Mesenchymal stem cell (in vitro differentiated cells and primary cell): ENCODE data around the gene EFHC1.

Experiments used
- DNase-seq: peaks from one replicate; pipeline ENCODE4 v3.0.0-alpha.2; 2013
- H2AFZ ChIP-seq: one replicate; pipeline ENCODE4 v1.6.1; 2013; ENCODE audit warnings: low read depth, mild to moderate bottlenecking, control low read depth, inconsistent platforms, low read length, moderate library complexity
- H2AK5ac ChIP-seq: 2 replicates; pipeline ENCODE4 v1.6.1; 2013; ENCODE audit warnings: low read length, moderate library complexity, mild to moderate bottlenecking, inconsistent platforms; ENCODE audit not compliant: severe bottlenecking
- H2BK120ac ChIP-seq: one replicate; pipeline ENCODE4 v1.6.1; 2013; ENCODE audit warnings: low read depth, mild to moderate bottlenecking, inconsistent platforms, low read length, moderate library complexity
- H2BK12ac ChIP-seq, 2 experiments: one replicate each; pipeline ENCODE4 v1.6.1; 2013; ENCODE audit warnings: inconsistent platforms in 2 of 2, low read length in 2 of 2, mild to moderate bottlenecking in 2 of 2, moderate library complexity in 2 of 2, control low read depth in 1 of 2
- H2BK15ac ChIP-seq: one replicate; pipeline ENCODE4 v1.6.1; 2013; ENCODE audit warnings: mild to moderate bottlenecking, low read depth, inconsistent platforms; ENCODE audit not compliant: poor library complexity, severe bottlenecking
- H2BK5ac ChIP-seq: 2 replicates; pipeline ENCODE4 v1.6.1; 2013; ENCODE audit warnings: low read depth, mild to moderate bottlenecking, low read length, control low read depth, inconsistent platforms; ENCODE audit not compliant: poor library complexity, severe bottlenecking
- H3K14ac ChIP-seq, 2 experiments: one replicate each; pipeline ENCODE4 v1.6.1; 2013; ENCODE audit warnings: inconsistent platforms in 2 of 2, low read length in 2 of 2, control low read depth in 1 of 2, mild to moderate bottlenecking in 1 of 2, moderate library complexity in 1 of 2
- H3K18ac ChIP-seq, 2 experiments: one replicate each; pipeline ENCODE4 v1.6.1; 2013; ENCODE audit warnings: inconsistent platforms in 2 of 2, low read length in 2 of 2, control low read depth in 1 of 2, low read depth in 1 of 2, mild to moderate bottlenecking in 1 of 2
- H3K23ac ChIP-seq, 2 experiments: one replicate each; pipeline ENCODE4 v1.6.1; 2013; ENCODE audit warnings: inconsistent platforms in 2 of 2, low read length in 2 of 2, mild to moderate bottlenecking in 2 of 2, moderate library complexity in 2 of 2, control low read depth in 1 of 2
- H3K27ac ChIP-seq: 2 replicates; pipeline ENCODE4 v1.5.1; 2013; ENCODE audit warnings: mild to moderate bottlenecking, moderate library complexity, low read length, control low read depth, inconsistent platforms; ENCODE audit not compliant: poor library complexity, severe bottlenecking
- H3K27me3 ChIP-seq, 2 experiments: 2 replicates each; pipeline versions ENCODE4 v1.6.1 to v1.7.0; 2013; ENCODE audit warnings: low read length in 2 of 2, mild to moderate bottlenecking in 2 of 2, moderate library complexity in 2 of 2, control low read depth in 1 of 2, inconsistent platforms in 1 of 2; ENCODE audit not compliant: control insufficient read depth in 1 of 2, insufficient read depth in 1 of 2
- H3K36me3 ChIP-seq, 2 experiments: 2 replicates each; pipeline versions ENCODE4 v1.6.1 to v1.7.0; 2013; ENCODE audit warnings: low read length in 2 of 2, control low read depth in 1 of 2, inconsistent platforms in 1 of 2, low read depth in 1 of 2, mild to moderate bottlenecking in 1 of 2; ENCODE audit not compliant: insufficient read depth in 2 of 2, control insufficient read depth in 1 of 2
- H3K4ac ChIP-seq, 2 experiments: one replicate each; pipeline ENCODE4 v1.6.1; 2013; ENCODE audit warnings: inconsistent platforms in 2 of 2, low read length in 2 of 2, mild to moderate bottlenecking in 2 of 2, moderate library complexity in 2 of 2, control low read depth in 1 of 2, low read depth in 1 of 2
- H3K4me1 ChIP-seq: 2 replicates; pipeline ENCODE4 v1.6.1; 2013; ENCODE audit warnings: low read depth, low read length, control low read depth; ENCODE audit not compliant: control insufficient read depth, insufficient read depth
- H3K4me2 ChIP-seq: 2 replicates; pipeline ENCODE4 v1.6.1; 2013; ENCODE audit warnings: low read length, mild to moderate bottlenecking, inconsistent platforms; ENCODE audit not compliant: poor library complexity, severe bottlenecking
- H3K4me3 ChIP-seq, 2 experiments: 2 replicates each; pipeline versions ENCODE4 v1.5.1 to v1.7.0; 2013; ENCODE audit warnings: low read length in 2 of 2, mild to moderate bottlenecking in 2 of 2, control low read depth in 1 of 2, low read depth in 1 of 2; ENCODE audit not compliant: insufficient read depth in 1 of 2
- H3K79me1 ChIP-seq: replicated peaks from 2 replicates; pipeline ENCODE4 v1.6.1; 2013; ENCODE audit warnings: mild to moderate bottlenecking, control low read depth, low read length, inconsistent platforms; ENCODE audit not compliant: poor library complexity, severe bottlenecking
- H3K9ac ChIP-seq: 2 replicates; pipeline ENCODE4 v1.7.0; 2013; ENCODE audit warnings: mild to moderate bottlenecking, low read length, moderate library complexity
- H3K9me3 ChIP-seq: 2 replicates; pipeline ENCODE4 v1.7.0; 2013; ENCODE audit warnings: mild to moderate bottlenecking, low read length; ENCODE audit not compliant: control insufficient read depth
- H4K8ac ChIP-seq: one replicate; pipeline ENCODE4 v1.6.1; 2013; ENCODE audit warnings: inconsistent platforms, mild to moderate bottlenecking, low read length, moderate library complexity
- H4K91ac ChIP-seq: one replicate; pipeline ENCODE4 v1.6.1; 2013; ENCODE audit warnings: mild to moderate bottlenecking, low read length, inconsistent platforms
- WGBS: methylation state at CpG from one replicate; pipeline ENCODE4 v1.1.7; 2013; ENCODE audit warnings: mixed read lengths; 5-methylcytosine and 5-hydroxymethylcytosine counted together

EFHC1 gene

DNA sequence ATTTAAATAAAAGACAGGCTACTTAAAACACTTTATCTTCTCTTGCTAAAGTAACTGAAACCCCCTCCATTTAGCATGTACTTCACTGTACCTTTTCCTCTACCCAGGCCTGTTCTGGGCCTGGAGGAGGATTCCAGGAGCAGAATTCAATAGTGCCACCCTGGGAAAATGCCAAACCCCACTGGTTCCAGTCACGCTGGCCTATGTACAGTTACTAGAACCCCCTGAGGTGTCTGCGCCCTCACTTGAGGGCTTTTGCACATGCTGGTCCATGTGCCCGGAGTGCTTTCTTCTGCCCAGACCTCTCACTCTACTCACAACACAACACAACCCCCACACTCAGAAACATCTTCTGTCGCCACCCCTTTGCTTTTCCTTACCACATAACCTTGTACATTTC lies 111.3 kb downstream of the EFHC1 start:
- no peak overlapping the region for H3K23ac ChIP-seq
- H3K36me3 ChIP-seq, result peaks cover 47 to 87% of the 10 kb centered on the region in 2 experiments
- over 99% methylated on average over 4 of the region's 4 CpGs for WGBS
- H3K4me1 ChIP-seq, result peaks cover 23% of the 10 kb centered on the region
- no peak overlapping the region for H3K14ac ChIP-seq
- no peak overlapping the region for H2BK120ac ChIP-seq
- peak overlapping the region; percentile 65 to 70 for H3K18ac ChIP-seq
- peak overlapping the region; percentile 66 for H4K8ac ChIP-seq
- peak overlapping the region in 1 of 2 experiments; percentile 53 for H3K4ac ChIP-seq
- no peak overlapping the region for H2AFZ ChIP-seq
- H2BK15ac ChIP-seq, result peak overlapping the region; percentile 78
- H3K9ac ChIP-seq, result no peak overlapping the region
- H4K91ac ChIP-seq, result peak overlapping the region; percentile 80
- no peak overlapping the region for H2BK5ac ChIP-seq
- no peak for DNase-seq
- H3K79me1 ChIP-seq, result peaks cover 22% of the 10 kb centered on the region
- H3K9me3 ChIP-seq, result no peaks in the 10 kb centered on the region
- peak overlapping the region; percentile 94 for H2AK5ac ChIP-seq
- no peak overlapping the region for H3K4me3 ChIP-seq
- peak overlapping the region in 1 of 2 experiments; percentile 18 for H2BK12ac ChIP-seq
- no peak overlapping the region for H3K4me2 ChIP-seq
- H3K27ac ChIP-seq, result peak overlapping the region; percentile 7
- no peaks in the 10 kb centered on the region for H3K27me3 ChIP-seq

DNA sequence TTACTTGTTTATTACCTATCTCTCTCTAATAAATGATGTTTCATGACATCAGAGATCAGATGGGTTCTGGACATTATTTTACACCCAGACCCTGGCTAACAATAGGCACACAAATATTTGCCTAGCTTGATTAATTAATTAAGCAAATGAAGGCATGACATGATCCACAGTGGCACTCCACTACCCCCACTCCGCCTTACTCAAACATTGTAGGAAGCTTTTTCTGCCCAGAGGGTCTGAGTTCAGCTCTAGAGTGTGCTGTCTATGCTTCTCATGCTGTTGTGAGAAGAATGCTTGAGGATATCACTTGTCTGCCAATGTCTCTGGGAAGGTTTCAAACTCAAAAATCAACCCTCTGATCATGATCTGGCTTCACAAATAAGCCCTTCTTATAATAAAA lies 111.7 kb downstream of the EFHC1 start:
- H3K23ac ChIP-seq, result no peak overlapping the region
- peak overlapping the region in 1 of 2 experiments; percentile 56 for H3K14ac ChIP-seq
- no peak overlapping the region for H3K4me3 ChIP-seq
- peak overlapping the region; percentile 92 for H2AK5ac ChIP-seq
- peak overlapping the region; percentile 27 for H3K27ac ChIP-seq
- no CpG with 5 or more reads among the region's 1 CpG for whole genome bisulfite sequencing
- H2BK12ac ChIP-seq, result peak overlapping the region in 1 of 2 experiments; percentile 48
- peaks cover 22% of the 10 kb centered on the region for H3K79me1 ChIP-seq
- H2BK120ac ChIP-seq, result no peak overlapping the region
- no peaks in the 10 kb centered on the region for H3K9me3 ChIP-seq
- no peak overlapping the region for H4K91ac ChIP-seq
- H3K4me2 ChIP-seq, result no peak overlapping the region
- H3K18ac ChIP-seq, result no peak overlapping the region
- H3K36me3 ChIP-seq, result peaks cover 51 to 87% of the 10 kb centered on the region in 2 experiments
- H3K4ac ChIP-seq, result peak overlapping the region; percentile 24 to 75
- peak overlapping the region; percentile 19 for H4K8ac ChIP-seq
- H3K27me3 ChIP-seq, result no peaks in the 10 kb centered on the region
- H2AFZ ChIP-seq, result no peak overlapping the region
- DNase-seq, result no peak
- H2BK5ac ChIP-seq, result no peak overlapping the region
- no peak overlapping the region for H3K9ac ChIP-seq
- H3K4me1 ChIP-seq, result peaks cover 26% of the 10 kb centered on the region
- no peak overlapping the region for H2BK15ac ChIP-seq

DNA sequence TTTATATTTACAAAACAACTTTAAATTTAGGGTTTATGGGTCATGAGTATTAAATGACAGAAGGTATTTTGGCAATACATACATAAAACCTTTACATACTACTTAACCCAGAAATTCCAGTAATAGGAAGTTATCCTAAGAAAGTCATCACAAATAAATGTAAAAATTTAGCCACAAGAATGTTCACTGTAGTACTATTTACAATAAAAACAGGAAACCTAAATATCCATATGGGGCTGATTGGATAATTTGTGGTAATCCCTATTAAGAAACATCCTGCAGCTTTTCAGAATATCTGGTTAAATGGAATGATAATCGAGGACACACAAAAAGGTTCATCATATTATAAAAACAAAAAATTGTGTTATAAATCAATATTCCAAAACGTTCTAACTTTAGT lies 112.3 kb downstream of the EFHC1 start:
- H3K36me3 ChIP-seq, result peaks cover 51 to 86% of the 10 kb centered on the region in 2 experiments
- no peak overlapping the region for H3K23ac ChIP-seq
- no CpG with 5 or more reads among the region's 2 CpGs for WGBS
- no peaks in the 10 kb centered on the region for H3K27me3 ChIP-seq
- no peak overlapping the region for H3K18ac ChIP-seq
- no peak overlapping the region for H3K27ac ChIP-seq
- no peak overlapping the region for H3K9ac ChIP-seq
- no peak overlapping the region for H3K4ac ChIP-seq
- no peak overlapping the region for H3K4me3 ChIP-seq
- peaks cover 22% of the 10 kb centered on the region for H3K79me1 ChIP-seq
- H3K9me3 ChIP-seq, result no peaks in the 10 kb centered on the region
- H4K91ac ChIP-seq, result no peak overlapping the region
- H2BK15ac ChIP-seq, result no peak overlapping the region
- H2AFZ ChIP-seq, result no peak overlapping the region
- no peak overlapping the region for H2BK5ac ChIP-seq
- no peak for DNase-seq
- no peak overlapping the region for H4K8ac ChIP-seq
- H3K4me2 ChIP-seq, result no peak overlapping the region
- peaks cover 26% of the 10 kb centered on the region for H3K4me1 ChIP-seq
- no peak overlapping the region for H2BK12ac ChIP-seq
- no peak overlapping the region for H2AK5ac ChIP-seq
- H2BK120ac ChIP-seq, result no peak overlapping the region
- no peak overlapping the region for H3K14ac ChIP-seq

DNA sequence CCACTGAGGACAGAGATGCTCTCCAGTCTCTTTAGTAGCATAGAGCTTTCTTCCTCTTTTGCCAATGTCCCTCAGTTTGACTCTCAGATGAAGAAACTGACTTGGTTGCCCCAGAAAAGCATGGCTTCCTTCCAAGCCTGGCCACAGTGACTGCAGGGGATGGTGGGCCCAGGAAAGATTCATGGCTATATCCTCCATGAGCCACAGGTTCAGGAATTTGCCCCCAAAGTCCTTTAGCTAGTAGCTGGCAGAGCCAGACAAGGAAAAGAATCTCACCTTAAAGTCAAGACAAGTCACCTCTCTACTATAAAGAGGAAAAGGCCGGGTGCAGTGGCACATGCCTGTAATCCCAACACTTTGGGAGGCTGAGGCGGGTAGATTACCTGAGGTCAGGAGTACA lies 113.3 kb downstream of the EFHC1 start:
- Histone ChIP-seq H3K23ac (no peak overlapping the region), H3K4me3 (no peak overlapping the region), H3K4me1 (peaks cover 30% of the 10 kb centered on the region), H2BK120ac (peak overlapping the region; percentile 69), H4K8ac (peak overlapping the region; percentile 74), H3K36me3 (peaks cover 44 to 77% of the 10 kb centered on the region in 2 experiments), H3K4ac (peak overlapping the region in 1 of 2 experiments; percentile 15), H2BK15ac (no peak overlapping the region), H2AFZ (no peak overlapping the region), H2BK12ac (peak overlapping the region in 1 of 2 experiments; percentile 81), H3K27ac (peak overlapping the region; percentile 8), H3K79me1 (peaks cover 23% of the 10 kb centered on the region), H3K9ac (no peak overlapping the region), H3K18ac (peak overlapping the region; percentile 26 to 89), H3K14ac (peak overlapping the region in 1 of 2 experiments; percentile 78), H3K27me3 (no peaks in the 10 kb centered on the region), H4K91ac (no peak overlapping the region), H3K9me3 (no peaks in the 10 kb centered on the region), H2BK5ac (no peak overlapping the region), H3K4me2 (no peak overlapping the region), H2AK5ac (peak overlapping the region; percentile 66)
- no peak for DNase-seq
- WGBS, result 78% methylated on average over 1 of the region's 2 CpGs
